CD4-positive, alpha-beta T cell (primary cell): ENCODE results near the gene MACROH2A1. TPM values are rescaled to one million over a fixed set of nuclear protein-coding genes. Genes with fewer than 3 reads are reported as not detected.

ENCODE experiments used
- ATAC-seq: fragments of 200-7000 bp; cut with Tn5 transposase; one replicate; pipeline ENCODE4 v1.10.0; 2022; ENCODE audit warnings: mild to moderate bottlenecking; ENCODE audit not compliant: poor library complexity
- CTCF ChIA-PET: fragments of 350-600 bp; sonication (Branson Sonifier 250); formaldehyde crosslinking; loops from one replicate; lab custom pipeline; 2021; ENCODE audit warnings: antibody characterized with exemption, inconsistent platforms; lab: Charles Lee
- POLR2A ChIA-PET: fragments of 350-600 bp; sonication (Branson Sonifier 250); formaldehyde crosslinking; loops from one replicate; lab custom pipeline; 2021; ENCODE audit warnings: antibody characterized with exemption, inconsistent platforms; lab: Charles Lee
- DNase-seq, 14 experiments: peaks; one replicate each; pipeline ENCODE4 v3.0.0-alpha.2; 2013 to 2020; ENCODE audit warnings: mixed read lengths in 2 of 14
- H3K27ac ChIP-seq, 2 donors: one replicate each; pipeline versions ENCODE4 v1.5.1 to v1.7.0; 2013; ENCODE audit warnings: low read length in 2 of 2, low read depth in 1 of 2, mild to moderate bottlenecking in 1 of 2
- H3K27me3 ChIP-seq, 2 experiments: 1 replicate in 1 of 2; 2 replicates in 1 of 2; pipeline versions ENCODE4 v1.6.1 to v1.7.0; 2013; ENCODE audit warnings: low read length in 2 of 2, control low read depth in 1 of 2, mild to moderate bottlenecking in 1 of 2, moderate library complexity in 1 of 2; ENCODE audit not compliant: insufficient read depth in 2 of 2, control insufficient read depth in 1 of 2
- H3K36me3 ChIP-seq: one replicate; pipeline ENCODE4 v1.6.1; 2013; ENCODE audit warnings: low read length, control low read depth; ENCODE audit not compliant: insufficient read depth
- H3K4me1 ChIP-seq: one replicate; pipeline ENCODE4 v1.6.1; 2013; ENCODE audit warnings: low read length, control low read depth; ENCODE audit not compliant: insufficient read depth
- H3K4me3 ChIP-seq: one replicate; pipeline ENCODE4 v1.5.1; 2013; ENCODE audit warnings: mild to moderate bottlenecking, low read length, moderate library complexity
- H3K9me3 ChIP-seq, 2 experiments: 1 replicate in 1 of 2; 2 replicates in 1 of 2; pipeline versions ENCODE4 v1.6.1 to v1.7.0; 2013; ENCODE audit warnings: low read length in 2 of 2, mild to moderate bottlenecking in 2 of 2, control low read depth in 1 of 2, moderate library complexity in 1 of 2; ENCODE audit not compliant: control insufficient read depth in 1 of 2, insufficient read depth in 1 of 2
- H3K27ac Mint-ChIP-seq: one replicate; pipeline ENCODE4 v1.8.0; 2020; ENCODE audit warnings: mixed read lengths
- H3K27me3 Mint-ChIP-seq: one replicate; pipeline ENCODE4 v1.8.0; 2021; ENCODE audit warnings: mixed read lengths
- H3K36me3 Mint-ChIP-seq: one replicate; pipeline ENCODE4 v1.8.0; 2021; ENCODE audit warnings: low read depth, mixed read lengths
- H3K4me1 Mint-ChIP-seq: one replicate; pipeline ENCODE4 v1.8.0; 2021; ENCODE audit warnings: low read depth, mixed read lengths
- H3K4me3 Mint-ChIP-seq: one replicate; pipeline ENCODE4 v1.8.0; 2020; ENCODE audit warnings: mild to moderate bottlenecking, mixed read lengths
- H3K9me3 Mint-ChIP-seq: one replicate; pipeline ENCODE4 v1.8.0; 2020; ENCODE audit warnings: mixed read lengths
- CTCF ChIP-seq: fragments of 200-600 bp; IDR thresholded peaks from one replicate; pipeline ENCODE4 v1.8.0; 2022; ENCODE audit warnings: antibody characterized with exemption, mild to moderate bottlenecking
- intact Hi-C, 2 experiments: fragments of 100-400 bp; cut with DNase I in 1 of 2; cut with micrococcal nuclease in 1 of 2; formaldehyde crosslinking; loops; one replicate each; pipeline versions ENCODE4 v1.15.1 to v1.9.0; 2023 to 2025; cut with DNase I, micrococcal nuclease
- total RNA-seq, 174 experiments: library from RNA in 2 of 174; stranded (reverse) in 2 of 174; gene quantifications; one replicate each; pipeline ENCODE4 v1.2.3 and lab custom pipeline; 2021 to 2026

MACROH2A1 gene
- total RNA-seq, 2 experiments from 2014 or later, result 114 to 120 TPM

GRCh38 chr5:135382106-135382790 is 16.8 kb downstream of the MACROH2A1 start:
- no peaks in the 10 kb centered on the region for H3K9me3 Mint-ChIP-seq
- no peak overlapping the region for H3K4me3 ChIP-seq
- intact Hi-C loops, result no loop called here
- peaks cover 96% of the 10 kb centered on the region for H3K36me3 Mint-ChIP-seq
- no peak overlapping the region for H3K27ac Mint-ChIP-seq
- ChIA-PET POLR2A (no interaction called here), CTCF (no interaction called here)
- peaks cover 41% of the 10 kb centered on the region for H3K4me1 ChIP-seq
- H3K9me3 ChIP-seq, result no peaks in the 10 kb centered on the region
- no peak for ATAC-seq
- no peak overlapping the region for H3K4me3 Mint-ChIP-seq
- H3K27me3 Mint-ChIP-seq, result no peaks in the 10 kb centered on the region
- H3K4me1 Mint-ChIP-seq, result peaks cover 63% of the 10 kb centered on the region
- H3K27ac ChIP-seq, result no peak overlapping the region
- no peak for DNase-seq
- peaks cover 93% of the 10 kb centered on the region for H3K36me3 ChIP-seq
- TF ChIP-seq CTCF, result no peak
- no peaks in the 10 kb centered on the region for H3K27me3 ChIP-seq

GRCh38 chr5:135379046-135379654 is 19.9 kb downstream of the MACROH2A1 start:
- peak overlapping the region; percentile 18 for H3K27ac Mint-ChIP-seq
- Histone ChIP-seq H3K27me3 (no peaks in the 10 kb centered on the region), H3K9me3 (no peaks in the 10 kb centered on the region), H3K36me3 (peaks cover 85% of the 10 kb centered on the region), H3K4me1 (peaks cover 23% of the 10 kb centered on the region), H3K27ac (no peak overlapping the region), H3K4me3 (no peak overlapping the region)
- no peak overlapping the region for H3K4me3 Mint-ChIP-seq
- no peaks in the 10 kb centered on the region for H3K27me3 Mint-ChIP-seq
- peaks cover 73% of the 10 kb centered on the region for H3K4me1 Mint-ChIP-seq
- POLR2A ChIA-PET, result no interaction called here
- ATAC-seq (no peak), DNase-seq (no peak)
- CTCF ChIA-PET, result no interaction called here
- intact Hi-C loops, result no loop called here
- no peak for TF ChIP-seq CTCF
- peaks cover 98% of the 10 kb centered on the region for H3K36me3 Mint-ChIP-seq
- H3K9me3 Mint-ChIP-seq, result no peaks in the 10 kb centered on the region

- H3K36me3 Mint-ChIP-seq, result peaks cover 97% of the 10 kb centered on the region
- POLR2A ChIA-PET, result interaction anchor here (0.6 kb wide), 1 partner anchor 35 kb away, joined by 3 read pairs; no protein-coding TSS in a partner anchor
- Histone ChIP-seq H3K27me3 (no peaks in the 10 kb centered on the region), H3K4me1 (peaks cover 32% of the 10 kb centered on the region), H3K36me3 (peaks cover 84% of the 10 kb centered on the region), H3K27ac (no peak overlapping the region), H3K9me3 (no peaks in the 10 kb centered on the region), H3K4me3 (no peak overlapping the region)
- H3K4me3 Mint-ChIP-seq, result no peak overlapping the region
- TF ChIP-seq CTCF, result no peak
- H3K4me1 Mint-ChIP-seq, result peaks cover 79% of the 10 kb centered on the region
- H3K27me3 Mint-ChIP-seq, result no peaks in the 10 kb centered on the region
- CTCF ChIA-PET, result no interaction called here
- no peaks in the 10 kb centered on the region for H3K9me3 Mint-ChIP-seq
- DNase-seq, result no peak
- ATAC-seq, result no peak
- intact Hi-C loops, result no loop called here
- H3K27ac Mint-ChIP-seq, result peak overlapping the region; percentile 18
Observed at GRCh38 chr5:135377751-135378680, 21.0 kb downstream of the MACROH2A1 start.
